ENCODE results near the gene NELFA. TPM values are rescaled to one million over a fixed set of nuclear protein-coding genes. Genes with fewer than 3 reads are reported as not detected.

The NELFA gene
- total RNA-seq, 1 experiment from 2014 or later: 22.6 TPM

DNA sequence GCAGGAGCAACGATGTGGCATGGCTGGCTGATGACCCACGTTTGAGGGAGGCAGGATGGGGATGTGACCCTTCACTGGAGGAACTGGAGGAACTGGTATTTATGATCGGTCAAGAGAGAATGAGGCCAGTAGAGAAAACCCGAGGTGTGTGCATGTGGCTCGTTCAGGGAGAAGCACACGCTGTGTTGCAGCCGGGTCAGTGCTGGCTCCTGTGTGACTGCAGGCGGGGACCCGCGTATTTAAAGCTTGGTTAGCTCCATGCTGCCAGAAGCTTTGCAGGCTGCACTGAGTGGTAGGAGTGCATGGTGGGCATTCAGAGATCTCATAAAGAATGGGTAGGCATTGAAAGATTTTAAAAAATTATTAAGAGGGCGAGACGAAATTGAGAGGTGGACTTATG, 52.1 kb downstream of the NELFA start:
- H3K79me2 ChIP-seq (ENCODE audit: low read length): 0 out of 2 replicates have a peak, but pooled peaks cover 6% of the 10 kb centered on the region
- no peaks in the 10 kb centered on the region for H3K9me2 ChIP-seq (replicated peaks; ENCODE audit: insufficient read depth, low read length)
- peaks cover 4% of the 10 kb centered on the region; the same call in 1 of the 2 replicates for H4K20me1 ChIP-seq (ENCODE audit: insufficient read depth, low read depth, low read length)
- DNase-seq: no peak
- no peak overlapping the region for H3K4me2 ChIP-seq (ENCODE audit: low read depth, low read length, poor library complexity, severe bottlenecking)
- no peak overlapping the region for H3K27ac ChIP-seq (ENCODE audit: low read length)
- H3K27me3 ChIP-seq (ENCODE audit: low read length): no peaks in the 10 kb centered on the region
- no peak overlapping the region for H3K4me3 ChIP-seq (ENCODE audit: low read length)
- H3K9ac ChIP-seq (ENCODE audit: low read length): no peak overlapping the region
- no peak overlapping the region for H2AFZ ChIP-seq (ENCODE audit: low read length)
- H3K9me3 ChIP-seq (ENCODE audit: low read length): no peaks in the 10 kb centered on the region
- H3K4me1 ChIP-seq (ENCODE audit: low read length): no peaks in the 10 kb centered on the region
- H3K36me3 ChIP-seq (ENCODE audit: insufficient read depth, low read length): peaks cover 35% of the 10 kb centered on the region; the same call in 1 of the 2 replicates

DNA sequence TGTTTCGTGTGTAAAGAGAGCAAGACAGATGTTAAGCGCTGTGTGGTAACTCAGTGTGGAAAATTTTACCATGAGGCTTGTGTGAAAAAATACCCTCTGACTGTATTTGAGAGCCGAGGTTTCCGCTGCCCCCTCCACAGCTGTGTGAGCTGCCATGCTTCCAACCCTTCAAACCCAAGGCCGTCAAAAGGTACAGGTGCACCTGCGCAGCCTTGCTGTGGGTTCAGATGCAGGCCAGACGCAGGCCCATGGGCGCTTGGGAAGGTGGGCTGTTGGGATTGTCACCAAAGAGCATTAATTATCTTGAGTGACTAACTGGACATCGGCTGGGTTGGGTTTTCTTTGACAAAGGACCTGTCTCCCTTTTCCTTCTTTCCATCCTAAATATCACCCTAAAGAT, 55.4 kb downstream of the NELFA start:
- H3K9ac ChIP-seq (ENCODE audit: low read length): no peak overlapping the region
- no peak overlapping the region for H2AFZ ChIP-seq (ENCODE audit: low read length)
- H3K36me3 ChIP-seq (ENCODE audit: insufficient read depth, low read length): peaks cover 38% of the 10 kb centered on the region
- no peak overlapping the region for H3K4me2 ChIP-seq (ENCODE audit: low read depth, low read length, poor library complexity, severe bottlenecking)
- H3K9me3 ChIP-seq (ENCODE audit: low read length): no peaks in the 10 kb centered on the region
- H3K4me3 ChIP-seq (ENCODE audit: low read length): no peak overlapping the region
- H3K4me1 ChIP-seq (ENCODE audit: low read length): no peaks in the 10 kb centered on the region
- H3K79me2 ChIP-seq (ENCODE audit: low read length): no peaks in the 10 kb centered on the region
- no peak for DNase-seq
- no peaks in the 10 kb centered on the region for H3K9me2 ChIP-seq (replicated peaks; ENCODE audit: insufficient read depth, low read length)
- no peaks in the 10 kb centered on the region for H3K27me3 ChIP-seq (ENCODE audit: low read length)
- H3K27ac ChIP-seq (ENCODE audit: low read length): no peak overlapping the region
- no peaks in the 10 kb centered on the region for H4K20me1 ChIP-seq (ENCODE audit: insufficient read depth, low read depth, low read length)

DNA sequence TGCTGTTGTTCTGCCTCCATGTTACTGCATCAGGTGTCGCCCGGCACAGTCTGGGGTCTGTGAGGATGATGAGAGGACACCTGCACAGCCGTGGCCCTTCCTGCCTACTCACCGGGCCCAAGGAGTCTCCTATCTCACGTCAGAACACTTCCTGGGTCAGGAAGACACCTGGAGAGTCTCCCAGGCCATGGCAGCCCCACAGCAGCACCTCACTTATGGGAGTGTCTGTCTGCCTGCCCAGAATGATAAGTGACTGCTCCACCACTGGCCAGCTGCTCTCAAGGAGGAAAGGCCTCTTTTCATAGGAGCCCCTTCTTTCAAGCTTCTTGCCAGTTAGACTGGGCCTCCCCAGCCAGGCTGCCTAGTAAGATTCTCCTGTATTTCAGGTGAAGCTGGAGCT, 56.1 kb downstream of the NELFA start:
- no peaks in the 10 kb centered on the region for H3K9me3 ChIP-seq (ENCODE audit: low read length)
- H3K27ac ChIP-seq (ENCODE audit: low read length): no peak overlapping the region
- peaks cover 35% of the 10 kb centered on the region for H3K36me3 ChIP-seq (ENCODE audit: insufficient read depth, low read length)
- no peaks in the 10 kb centered on the region for H3K79me2 ChIP-seq (ENCODE audit: low read length)
- no peaks in the 10 kb centered on the region for H3K9me2 ChIP-seq (replicated peaks; ENCODE audit: insufficient read depth, low read length)
- no peak overlapping the region for H3K4me3 ChIP-seq (ENCODE audit: low read length)
- H4K20me1 ChIP-seq (ENCODE audit: insufficient read depth, low read depth, low read length): no peaks in the 10 kb centered on the region
- no peak overlapping the region for H3K4me2 ChIP-seq (ENCODE audit: low read depth, low read length, poor library complexity, severe bottlenecking)
- H3K4me1 ChIP-seq (ENCODE audit: low read length): no peaks in the 10 kb centered on the region
- H2AFZ ChIP-seq (ENCODE audit: low read length): no peak overlapping the region
- no peak for DNase-seq
- no peaks in the 10 kb centered on the region for H3K27me3 ChIP-seq (ENCODE audit: low read length)
- H3K9ac ChIP-seq (ENCODE audit: low read length): no peak overlapping the region

DNA sequence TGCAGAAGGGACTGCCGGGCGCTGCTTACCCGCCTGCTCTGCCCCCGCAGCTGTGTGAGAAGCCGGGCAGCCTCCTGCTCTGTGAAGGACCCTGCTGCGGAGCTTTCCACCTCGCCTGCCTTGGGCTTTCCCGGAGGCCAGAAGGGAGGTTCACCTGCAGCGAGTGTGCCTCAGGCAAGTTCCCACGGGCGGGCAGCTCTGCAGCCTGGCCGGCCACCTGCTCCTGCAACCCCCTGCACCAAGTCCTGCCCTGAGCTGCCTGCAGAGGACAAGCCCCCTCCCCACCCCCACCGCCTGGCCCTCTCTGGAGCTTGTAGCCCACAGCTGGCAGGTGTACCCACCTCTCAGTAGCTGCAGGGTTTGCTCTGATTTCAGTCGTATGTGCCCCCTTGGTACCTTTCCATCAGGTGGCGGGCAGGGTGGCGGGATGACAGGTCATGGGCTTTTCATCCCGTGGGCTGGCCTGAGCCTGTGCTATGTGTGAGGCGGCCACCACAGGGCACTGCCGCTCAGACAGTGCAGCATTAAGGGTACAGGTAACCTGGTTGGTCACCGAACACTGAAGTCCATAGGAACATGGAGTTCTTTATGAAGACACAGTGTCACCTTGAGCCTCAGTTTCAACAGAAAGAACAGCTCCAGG, 56.6 kb downstream of the NELFA start:
- H3K9ac ChIP-seq (ENCODE audit: low read length): no peak overlapping the region
- H3K4me1 ChIP-seq (ENCODE audit: low read length): no peaks in the 10 kb centered on the region
- H3K79me2 ChIP-seq (ENCODE audit: low read length): no peaks in the 10 kb centered on the region
- peaks cover 32% of the 10 kb centered on the region for H3K36me3 ChIP-seq (ENCODE audit: insufficient read depth, low read length)
- H3K27me3 ChIP-seq (ENCODE audit: low read length): no peaks in the 10 kb centered on the region
- no peak overlapping the region for H2AFZ ChIP-seq (ENCODE audit: low read length)
- no peak overlapping the region for H3K4me2 ChIP-seq (ENCODE audit: low read depth, low read length, poor library complexity, severe bottlenecking)
- H3K27ac ChIP-seq (ENCODE audit: low read length): no peak overlapping the region
- no peak for DNase-seq
- H3K4me3 ChIP-seq (ENCODE audit: low read length): no peak overlapping the region
- no peaks in the 10 kb centered on the region for H4K20me1 ChIP-seq (ENCODE audit: insufficient read depth, low read depth, low read length)
- H3K9me2 ChIP-seq (replicated peaks; ENCODE audit: insufficient read depth, low read length): no peaks in the 10 kb centered on the region
- no peaks in the 10 kb centered on the region for H3K9me3 ChIP-seq (ENCODE audit: low read length)

DNA sequence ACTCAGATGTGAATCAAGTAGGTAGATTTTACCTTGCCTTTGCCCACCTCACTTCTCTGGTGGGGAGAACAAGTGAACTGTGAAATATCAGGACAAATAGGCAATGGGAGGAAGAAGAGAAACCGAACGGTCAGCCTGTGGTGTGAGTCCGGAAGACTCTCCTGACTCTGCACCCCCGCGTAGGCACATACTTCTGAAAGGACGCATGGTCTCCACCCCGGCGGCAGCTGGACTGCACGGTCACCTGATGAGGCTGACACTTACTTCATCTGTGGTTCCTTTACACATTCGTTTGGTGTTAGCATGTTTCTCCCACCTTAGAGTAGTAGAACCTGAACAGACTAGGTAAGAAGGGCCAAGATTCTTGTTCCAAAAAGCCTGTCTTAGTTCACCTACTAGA, 58.4 kb downstream of the NELFA start:
- Histone ChIP-seq H3K79me2 (ENCODE audit: low read length) (no peaks in the 10 kb centered on the region), H3K27me3 (ENCODE audit: low read length) (no peaks in the 10 kb centered on the region), H3K9me3 (ENCODE audit: low read length) (no peaks in the 10 kb centered on the region), H3K4me3 (ENCODE audit: low read length) (no peak overlapping the region), H4K20me1 (ENCODE audit: insufficient read depth, low read depth, low read length) (no peaks in the 10 kb centered on the region), H3K27ac (ENCODE audit: low read length) (no peak overlapping the region), H2AFZ (ENCODE audit: low read length) (no peak overlapping the region), H3K4me2 (ENCODE audit: low read depth, low read length, poor library complexity, severe bottlenecking) (no peak overlapping the region), H3K4me1 (ENCODE audit: low read length) (no peaks in the 10 kb centered on the region), H3K9me2 (replicated peaks; ENCODE audit: insufficient read depth, low read length) (no peaks in the 10 kb centered on the region), H3K36me3 (ENCODE audit: insufficient read depth, low read length) (peaks cover 27% of the 10 kb centered on the region), H3K9ac (ENCODE audit: low read length) (no peak overlapping the region)
- DNase-seq: no peak

DNA sequence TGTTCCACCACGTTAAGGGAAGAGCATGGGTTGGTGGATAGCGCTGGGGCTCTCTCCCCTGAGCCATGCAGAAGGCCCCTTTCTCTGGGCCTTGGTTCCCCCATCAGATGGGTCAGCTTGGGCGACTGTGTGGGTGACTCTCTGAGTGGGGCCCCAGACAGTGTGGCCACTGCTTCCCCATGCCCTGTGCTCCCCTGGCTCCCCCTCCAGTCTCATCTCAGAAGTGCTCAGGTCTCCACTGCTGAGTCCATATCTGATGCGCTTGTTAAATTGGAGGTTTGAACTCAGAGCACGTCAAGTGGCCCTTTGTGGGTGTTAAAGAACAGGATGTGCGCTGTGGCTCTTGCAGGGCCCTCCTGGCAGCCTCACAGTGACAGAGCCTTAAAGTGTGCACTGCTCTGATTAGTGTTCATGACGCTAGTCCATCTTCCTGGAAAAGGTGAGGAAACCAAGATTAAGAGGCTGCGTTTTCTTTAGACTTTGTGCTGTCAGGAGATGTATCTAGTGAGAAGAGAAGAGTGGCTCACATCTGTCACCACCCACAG, 59.8 kb downstream of the NELFA start:
- DNase-seq: no peak
- no peaks in the 10 kb centered on the region for H4K20me1 ChIP-seq (ENCODE audit: insufficient read depth, low read depth, low read length)
- H3K9me2 ChIP-seq (replicated peaks; ENCODE audit: insufficient read depth, low read length): no peaks in the 10 kb centered on the region
- no peaks in the 10 kb centered on the region for H3K27me3 ChIP-seq (ENCODE audit: low read length)
- H2AFZ ChIP-seq (ENCODE audit: low read length): no peak overlapping the region
- H3K9ac ChIP-seq (ENCODE audit: low read length): no peak overlapping the region
- H3K4me1 ChIP-seq (ENCODE audit: low read length): no peaks in the 10 kb centered on the region
- no peak overlapping the region for H3K4me3 ChIP-seq (ENCODE audit: low read length)
- H3K9me3 ChIP-seq (ENCODE audit: low read length): no peaks in the 10 kb centered on the region
- H3K4me2 ChIP-seq (ENCODE audit: low read depth, low read length, poor library complexity, severe bottlenecking): no peak overlapping the region
- H3K36me3 ChIP-seq (ENCODE audit: insufficient read depth, low read length): peaks cover 26% of the 10 kb centered on the region
- no peak overlapping the region for H3K27ac ChIP-seq (ENCODE audit: low read length)
- H3K79me2 ChIP-seq (ENCODE audit: low read length): peaks cover under 1% of the 10 kb centered on the region; the same call in 1 of the 2 replicates

DNA sequence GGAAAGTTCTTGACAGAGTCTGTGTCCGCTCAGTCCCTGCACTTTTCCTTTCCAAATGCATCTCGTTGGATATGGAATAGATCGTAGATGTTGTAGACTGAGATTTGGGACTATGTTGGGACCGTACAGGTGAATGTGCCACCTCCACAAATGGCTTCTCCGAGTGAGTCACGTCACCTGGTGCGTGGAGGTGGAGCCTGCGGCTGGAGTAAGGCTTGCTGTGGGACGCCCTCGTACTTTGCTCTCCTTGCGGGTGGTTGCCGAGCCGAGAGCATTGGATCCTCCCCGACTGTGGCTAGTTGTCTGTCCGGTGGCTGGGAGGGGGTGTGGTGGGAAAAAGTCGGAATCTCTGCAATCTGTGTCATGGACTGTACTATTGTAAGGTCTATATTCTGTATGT, 60.5 kb downstream of the NELFA start:
- no peak overlapping the region for H3K4me2 ChIP-seq (ENCODE audit: low read depth, low read length, poor library complexity, severe bottlenecking)
- no peaks in the 10 kb centered on the region for H3K9me3 ChIP-seq (ENCODE audit: low read length)
- no peak overlapping the region for H3K9ac ChIP-seq (ENCODE audit: low read length)
- H3K9me2 ChIP-seq (replicated peaks; ENCODE audit: insufficient read depth, low read length): no peaks in the 10 kb centered on the region
- no peaks in the 10 kb centered on the region for H4K20me1 ChIP-seq (ENCODE audit: insufficient read depth, low read depth, low read length)
- H3K4me3 ChIP-seq (ENCODE audit: low read length): no peak overlapping the region
- peaks cover 30% of the 10 kb centered on the region for H3K36me3 ChIP-seq (ENCODE audit: insufficient read depth, low read length)
- H3K79me2 ChIP-seq (ENCODE audit: low read length): peaks cover 5% of the 10 kb centered on the region; the same call in 1 of the 2 replicates
- H3K27me3 ChIP-seq (ENCODE audit: low read length): no peaks in the 10 kb centered on the region
- H3K4me1 ChIP-seq (ENCODE audit: low read length): no peaks in the 10 kb centered on the region
- no peak overlapping the region for H2AFZ ChIP-seq (ENCODE audit: low read length)
- no peak overlapping the region for H3K27ac ChIP-seq (ENCODE audit: low read length)
- DNase-seq: no peak

DNA sequence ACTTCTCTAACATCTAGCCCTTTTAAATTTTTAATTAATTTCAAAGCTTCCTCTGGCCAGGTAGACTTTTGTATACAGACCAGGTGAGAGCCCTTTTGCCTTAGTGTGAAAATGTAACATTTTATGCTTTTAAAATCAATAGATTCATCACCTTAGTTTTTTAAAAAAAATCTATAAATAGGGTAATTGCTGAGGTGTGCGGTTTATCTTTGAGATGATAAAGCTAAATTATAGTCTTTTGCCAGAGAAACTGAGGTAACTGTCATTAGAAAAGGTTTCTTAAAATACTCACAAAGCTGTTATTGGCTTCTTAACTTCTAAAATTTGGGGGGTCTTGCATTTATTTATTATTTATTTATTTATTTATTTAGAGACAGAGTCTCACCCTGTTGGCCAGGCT, 62.9 kb downstream of the NELFA start:
- Histone ChIP-seq H3K4me2 (ENCODE audit: low read depth, low read length, poor library complexity, severe bottlenecking) (no peak overlapping the region), H3K4me1 (ENCODE audit: low read length) (no peaks in the 10 kb centered on the region), H3K4me3 (ENCODE audit: low read length) (no peak overlapping the region), H3K27ac (ENCODE audit: low read length) (no peak overlapping the region), H3K9ac (ENCODE audit: low read length) (no peak overlapping the region), H3K79me2 (ENCODE audit: low read length) (peaks cover 19% of the 10 kb centered on the region), H4K20me1 (ENCODE audit: insufficient read depth, low read depth, low read length) (no peaks in the 10 kb centered on the region), H3K9me2 (replicated peaks; ENCODE audit: insufficient read depth, low read length) (no peaks in the 10 kb centered on the region), H2AFZ (ENCODE audit: low read length) (no peak overlapping the region), H3K9me3 (ENCODE audit: low read length) (no peaks in the 10 kb centered on the region), H3K36me3 (ENCODE audit: insufficient read depth, low read length) (peaks cover 41% of the 10 kb centered on the region), H3K27me3 (ENCODE audit: low read length) (no peaks in the 10 kb centered on the region)
- DNase-seq: no peak

Measured in Karpas-422 (cell line).